ENCODE data around the gene SHD. TPM values are rescaled to one million over a fixed set of nuclear protein-coding genes. Genes with fewer than 3 reads are reported as not detected.

Gene SHD
- total RNA-seq, 1 experiment from 2014 or later, result 2.0 TPM

- no peak for TF ChIP-seq SIN3A (IDR thresholded peaks at IDR 0.05; ENCODE audit: low read depth)
- TF ChIP-seq RAD21 (IDR thresholded peaks at IDR 0.05; ENCODE audit: low read depth), result no peak
- TF ChIP-seq CBX3 (IDR thresholded peaks at IDR 0.05; ENCODE audit: low read depth), result no peak
- TF ChIP-seq MAX (IDR thresholded peaks at IDR 0.05), result no peak; the same call in 1 of the 2 replicates
- TF ChIP-seq ZFX (IDR thresholded peaks at IDR 0.05), result no peak
- TF ChIP-seq SRF (IDR thresholded peaks at IDR 0.05; ENCODE audit: low read depth), result no peak
- TF ChIP-seq CTCF (IDR thresholded peaks at IDR 0.05 in 2 of 3, conservative IDR thresholded peaks at IDR 0.05 in 1 of 3; ENCODE audit: borderline replicate concordance in 1 of 3, insufficient read depth in 1 of 3, low read depth in 2 of 3, low read length in 2 of 3), result no peak
- no peak for TF ChIP-seq EZH2phosphoT487 (IDR thresholded peaks at IDR 0.05; ENCODE audit: borderline replicate concordance)
- no peak for TF ChIP-seq POLR2A (IDR thresholded peaks at IDR 0.05; ENCODE audit: borderline replicate concordance, extremely low read depth, insufficient read depth, insufficient read length)
- no peak for TF ChIP-seq REST (IDR thresholded peaks at IDR 0.05; ENCODE audit: low read depth)
- TF ChIP-seq ZBTB33 (IDR thresholded peaks at IDR 0.05; ENCODE audit: extremely low read depth, insufficient replicate concordance, low read length), result no peak
- TF ChIP-seq EZH2 (IDR thresholded peaks at IDR 0.05), result no peak
- no peak for TF ChIP-seq ELF1 (IDR thresholded peaks at IDR 0.05; ENCODE audit: borderline replicate concordance, low read depth)
- no peak for TF ChIP-seq JUND (IDR thresholded peaks at IDR 0.05)
- TF ChIP-seq YY1 (IDR thresholded peaks at IDR 0.05; ENCODE audit: extremely low read depth, insufficient replicate concordance, low read depth, low read length), result no peak
- TF ChIP-seq CEBPB (IDR thresholded peaks at IDR 0.05; ENCODE audit: low read depth), result no peak
- no peak for TF ChIP-seq EGR1 (IDR thresholded peaks at IDR 0.05; ENCODE audit: low read depth)
- no peak for TF ChIP-seq TCF7L2 (IDR thresholded peaks at IDR 0.05; ENCODE audit: borderline replicate concordance, extremely low read depth, insufficient read depth, insufficient read length)
- CTCF ChIA-PET, result no interaction called here
- Histone ChIP-seq H3K9me3 (ENCODE audit: control insufficient read depth in 1 of 2, insufficient read depth in 1 of 2, low read depth in 1 of 2, low read length in 2 of 2) (no peaks in the 10 kb centered on the region), H3K4me3 (replicated peaks in 1 of 2; ENCODE audit: low read depth in 1 of 2, low read length in 2 of 2) (no peak overlapping the region), H3K27ac (ENCODE audit: low read depth, low read length) (no peak overlapping the region), H3K9me2 (ENCODE audit: insufficient read depth) (no peaks in the 10 kb centered on the region), H4K20me1 (ENCODE audit: insufficient read depth) (no peaks in the 10 kb centered on the region), H2AFZ (ENCODE audit: low read depth, low read length, poor library complexity, severe bottlenecking) (no peak overlapping the region), H3K9ac (ENCODE audit: low read length) (no peak overlapping the region), H3K27me3 (ENCODE audit: insufficient read depth, low read length) (no peaks in the 10 kb centered on the region), H3K4me1 (ENCODE audit: control insufficient read depth in 1 of 2, insufficient read depth in 2 of 2, low read length in 2 of 2) (no peaks in the 10 kb centered on the region), H3K36me3 (ENCODE audit: control insufficient read depth in 1 of 2, insufficient read depth in 2 of 2, low read length in 2 of 2) (no peaks in the 10 kb centered on the region), H3K4me2 (ENCODE audit: low read length) (no peak overlapping the region), H3K79me2 (ENCODE audit: insufficient read depth, low read length) (no peaks in the 10 kb centered on the region)
- RAD21 ChIA-PET (ENCODE audit: low non-redundant PET in 1 of 2, low total read pairs in 2 of 2, uncharacterized antibody in 2 of 2, unreplicated experiment in 2 of 2), result no interaction called here
- ATAC-seq, result no peak
- POLR2A ChIA-PET, result no interaction called here
- no TSS peak for BruUV-seq (replicated peaks)
- intact Hi-C loops (cut with micrococcal nuclease), result no loop called here
- DNase-seq (ENCODE audit: low read depth, low spot score), result no peak
Observed at GRCh38 chr19:4295972-4296771, 17.1 kb downstream of the SHD start.

Data from HCT116 (cell line).